ENCODE results near the gene DOCK3.
"Not testable (repeated sequence)": the region's sequence is repeated elsewhere in the genome, so short reads cannot be mapped to it uniquely, and the experiment has no call there.

DOCK3 gene

GRCh38 chr3:50883755-50884154, 209.0 kb downstream of the DOCK3 start:
- ChIA-PET CTCF (no interaction called here), POLR2A (no interaction called here)
- no peak for DNase-seq (ENCODE audit: extremely low spot score)
- TF ChIP-seq CTCF (IDR thresholded peaks at IDR 0.05; ENCODE audit: control extremely low read depth, extremely low read depth, low read depth, missing control alignments), result no peak

DNA sequence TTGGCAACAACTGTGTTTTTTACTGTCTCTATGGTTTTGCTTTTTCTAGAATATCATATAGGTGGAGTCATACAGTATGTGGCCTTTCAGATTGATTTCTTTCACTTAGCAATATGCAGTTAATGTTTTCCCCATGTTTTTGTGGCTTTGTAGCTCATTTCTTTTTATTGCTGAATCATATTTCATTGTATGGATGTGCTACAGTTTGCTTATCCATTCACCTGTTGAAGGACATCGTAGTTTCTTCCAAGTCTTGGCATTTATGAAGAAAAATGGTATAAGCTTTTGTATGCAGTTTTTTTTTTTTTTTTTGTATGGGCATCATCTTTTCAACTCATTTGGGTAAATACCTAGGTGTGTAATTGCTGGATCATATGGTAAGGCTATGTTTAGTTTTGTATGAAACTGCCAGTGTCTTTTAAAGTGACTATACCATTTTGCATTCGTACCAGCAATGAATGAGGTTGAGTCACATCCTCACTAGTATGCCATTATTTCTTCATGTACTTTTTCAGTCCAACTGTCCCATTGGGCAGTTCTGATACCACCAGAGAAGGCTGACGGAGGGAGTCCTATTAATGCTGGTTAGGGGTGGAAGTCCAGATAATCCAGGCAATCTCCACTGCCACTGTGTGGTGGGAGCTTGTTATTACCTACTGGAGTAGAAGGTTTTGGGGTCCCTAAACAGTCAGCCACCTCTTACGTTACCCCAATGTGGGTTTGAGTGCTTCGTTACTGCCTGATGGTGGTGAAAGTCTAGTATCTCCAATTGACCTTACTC, 210.5 kb downstream of the DOCK3 start:
- no peak for DNase-seq (ENCODE audit: extremely low spot score)
- POLR2A ChIA-PET, result no interaction called here
- CTCF ChIA-PET, result interaction anchor here (0.7 kb wide), 1 partner anchor 942 kb away, joined by 3 read pairs; no protein-coding TSS in a partner anchor
- no peak for TF ChIP-seq CTCF (IDR thresholded peaks at IDR 0.05; ENCODE audit: control extremely low read depth, extremely low read depth, low read depth, missing control alignments)

GRCh38 chr3:50890688-50891344, 216.1 kb downstream of the DOCK3 start:
- no peak for TF ChIP-seq CTCF (IDR thresholded peaks at IDR 0.05; ENCODE audit: control extremely low read depth, extremely low read depth, low read depth, missing control alignments)
- ChIA-PET POLR2A (no interaction called here), CTCF (no interaction called here)
- no peak for DNase-seq (ENCODE audit: extremely low spot score)

GRCh38 chr3:50901097-50901496, 226.4 kb downstream of the DOCK3 start:
- CTCF ChIA-PET; DNase-seq (ENCODE audit: extremely low spot score); POLR2A ChIA-PET: not testable (repeated sequence)

DNA sequence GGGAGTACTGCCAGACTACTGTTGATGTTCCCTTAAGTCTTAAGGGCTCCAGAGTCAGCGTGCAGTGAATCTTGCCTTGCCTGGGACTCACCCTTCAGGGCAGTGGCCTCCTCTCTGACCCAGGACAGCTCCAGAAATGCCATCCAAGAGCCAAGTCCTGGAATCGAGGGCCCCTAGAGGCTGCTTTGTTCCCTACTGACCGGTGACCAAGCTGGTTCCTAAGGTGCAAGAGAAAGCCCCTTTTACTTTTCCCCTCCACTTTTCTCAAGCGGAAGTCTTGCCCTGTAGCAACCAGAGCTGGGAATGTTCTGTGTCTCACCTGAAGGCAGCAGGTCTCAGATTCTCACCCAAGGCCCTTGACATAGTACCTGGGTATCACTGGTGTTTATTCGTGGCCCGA, 238.0 kb downstream of the DOCK3 start:
- ChIA-PET CTCF (no interaction called here), POLR2A (no interaction called here)
- TF ChIP-seq CTCF (IDR thresholded peaks at IDR 0.05; ENCODE audit: control extremely low read depth, extremely low read depth, low read depth, missing control alignments), result no peak
- no peak for DNase-seq (ENCODE audit: extremely low spot score)

DNA sequence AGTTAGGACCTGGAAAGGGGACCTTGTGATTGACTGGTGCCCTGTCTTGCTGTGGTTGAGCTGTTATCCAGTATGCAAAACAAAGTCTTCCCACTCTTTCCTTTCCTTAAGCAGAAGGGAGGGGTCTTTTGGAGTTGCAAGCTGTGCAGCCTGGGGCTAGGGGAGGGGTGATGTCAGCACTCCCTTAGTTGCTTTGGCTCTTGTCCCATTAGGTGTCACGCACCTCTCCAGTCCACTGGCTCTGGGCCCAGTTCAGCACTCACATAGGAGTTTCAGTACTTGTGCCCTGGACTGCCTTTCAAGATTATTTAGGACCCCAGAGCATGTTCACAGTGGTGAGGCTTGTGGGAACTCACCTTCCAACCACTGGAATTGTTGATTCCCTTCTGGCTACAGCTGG, 238.5 kb downstream of the DOCK3 start:
- ChIA-PET POLR2A (interaction anchor here (0.6 kb wide), 1 partner anchor 633 kb away, joined by 3 read pairs; no protein-coding TSS in a partner anchor), CTCF (no interaction called here)
- DNase-seq (ENCODE audit: extremely low spot score), result no peak
- TF ChIP-seq CTCF (IDR thresholded peaks at IDR 0.05; ENCODE audit: control extremely low read depth, extremely low read depth, low read depth, missing control alignments), result no peak

- CTCF ChIA-PET, result not testable (repeated sequence)
Observed at GRCh38 chr3:50922071-50922470, 247.3 kb downstream of the DOCK3 start.

More at GRCh38 chr3:50922071-50922470, 247.3 kb downstream of the DOCK3 start:
- DNase-seq (ENCODE audit: extremely low spot score); POLR2A ChIA-PET: not testable (repeated sequence)
